Left ventricle myocardium inferior (tissue), 1 donor: ENCODE data around the gene ALG3. TPM values are rescaled to one million over a fixed set of nuclear protein-coding genes. Genes with fewer than 3 reads are reported as not detected.
"Not testable (repeated sequence)": the region's sequence is repeated elsewhere in the genome, so short reads cannot be mapped to it uniquely, and the experiment has no call there.

Source experiments
- DNase-seq: peaks from one replicate; pipeline ENCODE4 v3.0.0-alpha.2; 2020
- H3K27ac ChIP-seq: fragments of 200-600 bp; replicated peaks from 2 replicates; pipeline ENCODE4 v1.8.0; 2021
- H3K27me3 ChIP-seq: fragments of 200-600 bp; 2 replicates; pipeline ENCODE4 v1.8.0; 2021; ENCODE audit warnings: low read depth
- H3K36me3 ChIP-seq: fragments of 200-600 bp; 2 replicates; pipeline ENCODE4 v1.8.0; 2021
- H3K4me1 ChIP-seq: fragments of 200-600 bp; 2 replicates; pipeline ENCODE4 v1.8.0; 2021
- H3K4me3 ChIP-seq: fragments of 200-600 bp; 2 replicates; pipeline ENCODE4 v1.8.0; 2021; ENCODE audit warnings: mild to moderate bottlenecking, moderate library complexity
- H3K9me3 ChIP-seq: fragments of 200-600 bp; replicated peaks from 2 replicates; pipeline ENCODE4 v1.8.0; 2021
- intact Hi-C: fragments of 100-400 bp; cut with micrococcal nuclease; formaldehyde crosslinking; loops from one replicate; pipeline ENCODE4 v1.11.0; 2022
- total RNA-seq: library from RNA; stranded (reverse); fragmentation: NEBNext Ultra II Directional; extraction: Animal tissue kit (Norgen Biotek cat#: 25700); gene quantifications from one replicate; pipeline ENCODE4 v1.2.1, GENCODE V29; 2021
- TF ChIP-seq, protein P1 (sequence below): fragments of 200-600 bp; IDR thresholded peaks from 2 replicates; pipeline ENCODE4 v1.8.0; 2021; ENCODE audit warnings: antibody characterized with exemption, mild to moderate bottlenecking, borderline replicate concordance
- donor health status: DM: no; HTN: yes; CAD: no; lungs with severe emphysema.

The ALG3 gene
- total RNA-seq, 1 donor from 2014 or later: 16.1 TPM

DNA sequence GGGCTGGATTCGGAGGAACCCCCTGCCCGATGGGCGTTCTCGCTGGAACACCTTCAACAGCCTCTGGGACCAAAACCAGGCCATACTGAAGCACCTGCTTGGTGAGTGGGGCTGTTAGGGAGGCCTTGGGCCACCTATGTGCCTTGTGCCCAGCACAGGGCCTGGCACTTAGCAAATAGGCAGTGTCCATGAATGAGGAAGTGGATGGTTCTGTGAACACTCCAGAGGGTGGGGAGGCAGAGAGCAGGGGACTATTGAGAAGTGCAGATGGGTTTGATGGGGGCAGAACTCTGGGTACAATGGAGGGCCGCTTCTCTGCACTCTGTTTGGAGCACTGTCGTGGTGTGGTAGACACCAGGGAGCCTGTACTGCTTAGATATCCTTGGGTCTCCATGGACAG lies 28.6 kb upstream of the ALG3 start:
- Histone ChIP-seq H3K36me3 (no peaks in the 10 kb centered on the region), H3K27me3 (peaks cover 61% of the 10 kb centered on the region), H3K9me3 (no peaks in the 10 kb centered on the region), H3K27ac (no peak overlapping the region), H3K4me3 (no peak overlapping the region), H3K4me1 (no peaks in the 10 kb centered on the region)
- TF ChIP-seq, protein P1, sequence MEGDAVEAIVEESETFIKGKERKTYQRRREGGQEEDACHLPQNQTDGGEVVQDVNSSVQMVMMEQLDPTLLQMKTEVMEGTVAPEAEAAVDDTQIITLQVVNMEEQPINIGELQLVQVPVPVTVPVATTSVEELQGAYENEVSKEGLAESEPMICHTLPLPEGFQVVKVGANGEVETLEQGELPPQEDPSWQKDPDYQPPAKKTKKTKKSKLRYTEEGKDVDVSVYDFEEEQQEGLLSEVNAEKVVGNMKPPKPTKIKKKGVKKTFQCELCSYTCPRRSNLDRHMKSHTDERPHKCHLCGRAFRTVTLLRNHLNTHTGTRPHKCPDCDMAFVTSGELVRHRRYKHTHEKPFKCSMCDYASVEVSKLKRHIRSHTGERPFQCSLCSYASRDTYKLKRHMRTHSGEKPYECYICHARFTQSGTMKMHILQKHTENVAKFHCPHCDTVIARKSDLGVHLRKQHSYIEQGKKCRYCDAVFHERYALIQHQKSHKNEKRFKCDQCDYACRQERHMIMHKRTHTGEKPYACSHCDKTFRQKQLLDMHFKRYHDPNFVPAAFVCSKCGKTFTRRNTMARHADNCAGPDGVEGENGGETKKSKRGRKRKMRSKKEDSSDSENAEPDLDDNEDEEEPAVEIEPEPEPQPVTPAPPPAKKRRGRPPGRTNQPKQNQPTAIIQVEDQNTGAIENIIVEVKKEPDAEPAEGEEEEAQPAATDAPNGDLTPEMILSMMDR: no peak
- intact Hi-C loops: no loop called here
- no peak for DNase-seq

DNA sequence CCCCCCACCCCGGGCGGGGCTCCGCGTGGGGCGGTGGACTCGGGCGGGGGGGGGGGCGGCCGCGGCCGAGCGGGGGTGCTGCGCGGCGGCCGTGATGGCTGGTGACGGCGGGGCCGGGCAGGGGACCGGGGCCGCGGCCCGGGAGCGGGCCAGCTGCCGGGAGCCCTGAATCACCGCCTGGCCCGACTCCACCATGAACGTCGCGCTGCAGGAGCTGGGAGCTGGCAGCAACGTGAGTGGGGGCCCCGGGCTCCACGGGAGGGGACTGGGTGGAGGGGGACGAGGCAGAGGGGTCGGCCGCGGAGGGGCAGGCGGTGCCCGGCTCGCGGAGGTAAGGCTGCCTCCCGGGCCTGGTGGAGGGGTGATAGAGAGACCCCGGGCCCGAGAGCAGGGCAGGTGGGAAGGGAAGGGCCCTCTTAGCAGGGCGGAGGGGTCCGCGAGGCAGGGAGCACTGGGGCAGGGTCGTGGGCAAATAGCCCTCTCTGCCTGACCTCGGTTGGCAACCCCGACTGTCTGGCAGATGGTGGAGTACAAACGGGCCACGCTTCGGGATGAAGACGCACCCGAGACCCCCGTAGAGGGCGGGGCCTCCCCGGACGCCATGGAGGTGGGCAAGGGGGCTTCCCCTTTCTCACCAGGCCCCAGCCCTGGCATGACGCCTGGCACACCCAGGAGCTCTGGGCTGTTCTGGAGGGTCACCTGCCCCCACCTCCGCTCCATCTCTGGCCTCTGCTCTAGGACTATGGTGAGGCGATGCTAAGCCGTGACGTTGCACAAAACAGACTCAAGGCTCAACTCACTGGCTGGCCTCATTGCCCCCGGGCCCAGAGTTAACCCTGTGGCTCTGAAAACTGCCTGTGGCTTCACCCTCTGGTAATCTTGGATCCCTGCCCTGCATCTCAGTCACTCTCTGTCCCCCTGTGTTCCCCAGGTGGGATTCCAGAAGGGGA lies 27.5 kb upstream of the ALG3 start, which contains the start of gene ECE2:
ECE2 (plus strand) TSS at position 62 of the 950 bp plus-strand sequence; CDS start at position 194, 132 bp downstream.
- intact Hi-C loops: no loop called here
- DNase-seq: no peak
- peak within 1 kb of the TSS; percentile 34 for H3K4me3 ChIP-seq

DNA sequence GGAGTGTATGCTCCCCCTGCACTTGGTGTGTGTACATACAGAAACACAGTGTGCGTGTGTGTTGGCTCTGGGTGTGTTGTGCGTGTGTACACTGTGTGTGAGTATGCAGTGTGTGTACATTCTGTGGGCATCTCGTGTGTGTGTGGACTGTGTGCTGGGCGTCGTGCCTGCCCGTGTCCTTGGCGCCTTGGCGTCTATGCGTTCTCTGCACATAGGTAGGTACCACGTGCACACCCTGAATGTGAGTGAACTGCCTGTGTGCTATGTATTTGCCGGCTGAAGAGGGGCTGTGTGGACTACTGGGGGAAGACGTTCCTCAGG lies 26.6 kb upstream of the ALG3 start:
- Histone ChIP-seq H3K27me3 (peaks cover 71% of the 10 kb centered on the region), H3K4me3 (no peak overlapping the region), H3K27ac (no peak overlapping the region), H3K9me3 (no peaks in the 10 kb centered on the region), H3K4me1 (no peaks in the 10 kb centered on the region), H3K36me3 (no peaks in the 10 kb centered on the region)
- no peak for DNase-seq
- TF ChIP-seq, protein P1: no peak
- intact Hi-C loops: no loop called here

More for the DNA sequence above, 27.5 kb upstream of the ALG3 start, which contains the start of gene ECE2:
- TF ChIP-seq, protein P1: no peak
- Histone ChIP-seq H3K36me3 (no peaks in the 10 kb centered on the region), H3K27ac (no peak within 1 kb of the TSS), H3K27me3 (peaks cover 63% of the 10 kb centered on the region), H3K4me1 (no peaks in the 10 kb centered on the region), H3K9me3 (no peaks in the 10 kb centered on the region)

DNA sequence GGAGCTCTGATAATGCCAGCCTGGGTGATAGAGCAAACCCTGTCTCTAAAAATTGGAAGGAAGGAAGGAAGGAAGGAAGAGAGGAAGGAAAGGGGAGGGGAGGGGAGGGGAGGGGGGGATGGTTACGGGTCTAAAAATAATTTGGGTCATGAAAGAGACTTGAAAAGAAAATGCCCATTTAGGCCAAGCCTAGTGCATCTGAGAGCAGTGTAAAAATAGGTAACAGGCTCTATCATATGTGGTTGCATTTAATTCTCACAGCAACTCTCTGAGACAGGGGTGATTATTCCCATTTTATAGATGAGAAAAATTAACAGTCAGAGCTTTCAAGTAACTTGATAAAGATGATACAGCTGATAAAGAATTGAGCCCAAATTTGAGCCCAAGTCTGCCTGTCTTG lies 23.5 kb upstream of the ALG3 start:
- no peak for DNase-seq
- Histone ChIP-seq H3K4me1 (no peaks in the 10 kb centered on the region), H3K4me3 (no peak overlapping the region), H3K36me3 (no peaks in the 10 kb centered on the region), H3K9me3 (no peaks in the 10 kb centered on the region), H3K27ac (no peak overlapping the region), H3K27me3 (peaks cover 89% of the 10 kb centered on the region)
- TF ChIP-seq, protein P1: no peak
- intact Hi-C loops: no loop called here

DNA sequence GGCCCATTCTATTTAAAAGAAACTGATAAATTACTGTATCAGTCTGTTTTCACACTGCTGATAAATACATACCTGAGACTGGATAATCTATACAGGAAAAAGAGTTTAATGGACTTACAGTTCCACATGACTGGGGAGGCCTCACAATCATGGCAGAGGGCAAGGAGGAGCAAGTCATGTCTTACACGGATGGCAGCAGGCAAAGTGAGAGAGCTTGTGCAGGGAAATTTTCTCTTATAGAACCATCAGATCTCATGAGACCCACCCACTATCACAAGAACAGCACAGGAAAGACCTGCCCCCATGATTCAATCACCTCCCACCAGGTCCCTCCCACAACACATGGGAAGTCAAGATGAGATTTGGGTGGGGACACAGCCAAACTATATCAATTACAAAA lies 18.5 kb upstream of the ALG3 start:
- H3K36me3 ChIP-seq, H3K4me1 ChIP-seq, DNase-seq, intact Hi-C loops, H3K9me3 ChIP-seq, H3K4me3 ChIP-seq, H3K27ac ChIP-seq: not testable (repeated sequence)
- H3K27me3 ChIP-seq: peaks cover 90% of the 10 kb centered on the region

DNA sequence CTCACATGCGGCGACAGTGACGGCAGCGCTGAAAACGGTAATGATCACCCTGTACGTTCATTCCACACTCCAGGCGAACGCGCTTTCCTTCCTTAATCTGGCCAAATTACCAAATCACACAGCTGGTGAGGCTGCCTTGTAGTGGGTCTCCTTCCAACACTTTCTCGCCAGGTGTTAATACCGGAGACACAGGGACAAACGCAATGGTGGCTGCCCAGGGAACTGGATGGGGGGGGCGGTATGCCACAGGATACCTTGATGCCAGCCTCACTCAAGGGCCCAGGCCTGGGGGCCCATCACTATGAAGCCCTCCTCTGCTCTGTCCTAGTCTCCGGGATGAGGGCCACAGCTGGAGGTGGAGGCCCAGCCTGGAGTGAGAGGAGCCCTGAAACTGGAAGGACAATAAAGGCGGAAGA lies 14.0 kb upstream of the ALG3 start:
- no peak overlapping the region for H3K27ac ChIP-seq
- H3K4me3 ChIP-seq: peak overlapping the region; percentile 66
- peaks cover 98% of the 10 kb centered on the region for H3K27me3 ChIP-seq
- no peaks in the 10 kb centered on the region for H3K36me3 ChIP-seq
- intact Hi-C loops: no loop called here
- peaks cover 34% of the 10 kb centered on the region for H3K4me1 ChIP-seq
- DNase-seq: no peak
- H3K9me3 ChIP-seq: no peaks in the 10 kb centered on the region
- TF ChIP-seq, protein P1: no peak
